Stimulated activated naive B cell treated with anti-CD40 and anti-IgM and Interleukin-4, amounts not matched to agents 10 μg/mL and 1 μg/mL and 100 μg/mL, for 72 hours (primary cell): ENCODE data around the gene SLC12A1.
A peak's percentile ranks its signal among the peaks of the same experiment; 100 is the strongest.

Experiments used
- ATAC-seq, 2 donors: fragments of 150-1000 bp; cut with Tn5 transposase; replicated peaks; 2 replicates each; pipeline ENCODE4 v1.10.0; 2021; ENCODE audit warnings: moderate library complexity in 1 of 2
- DNase-seq: peaks from one replicate; pipeline ENCODE4 v3.0.0; 2021
- H3K27ac Mint-ChIP-seq: one replicate; pipeline ENCODE4 v1.8.0; 2022; ENCODE audit warnings: mild to moderate bottlenecking, mixed read lengths
- H3K27me3 Mint-ChIP-seq, 2 donors: one replicate each; pipeline ENCODE4 v1.8.0; 2022; ENCODE audit warnings: mixed read lengths in 2 of 2
- H3K36me3 Mint-ChIP-seq, 2 donors: one replicate each; pipeline ENCODE4 v1.8.0; 2022; ENCODE audit warnings: mixed read lengths in 2 of 2, mild to moderate bottlenecking in 1 of 2
- H3K4me1 Mint-ChIP-seq, 2 donors: one replicate each; pipeline ENCODE4 v1.8.0; 2022; ENCODE audit warnings: mixed read lengths in 2 of 2, mild to moderate bottlenecking in 1 of 2
- H3K4me3 Mint-ChIP-seq, 2 donors: one replicate each; pipeline ENCODE4 v1.8.0; 2022; ENCODE audit warnings: mild to moderate bottlenecking in 2 of 2, mixed read lengths in 2 of 2, moderate library complexity in 1 of 2
- H3K9me3 Mint-ChIP-seq, 2 donors: one replicate each; pipeline ENCODE4 v1.8.0; 2022; ENCODE audit warnings: mixed read lengths in 2 of 2, mild to moderate bottlenecking in 1 of 2

SLC12A1 gene

DNA sequence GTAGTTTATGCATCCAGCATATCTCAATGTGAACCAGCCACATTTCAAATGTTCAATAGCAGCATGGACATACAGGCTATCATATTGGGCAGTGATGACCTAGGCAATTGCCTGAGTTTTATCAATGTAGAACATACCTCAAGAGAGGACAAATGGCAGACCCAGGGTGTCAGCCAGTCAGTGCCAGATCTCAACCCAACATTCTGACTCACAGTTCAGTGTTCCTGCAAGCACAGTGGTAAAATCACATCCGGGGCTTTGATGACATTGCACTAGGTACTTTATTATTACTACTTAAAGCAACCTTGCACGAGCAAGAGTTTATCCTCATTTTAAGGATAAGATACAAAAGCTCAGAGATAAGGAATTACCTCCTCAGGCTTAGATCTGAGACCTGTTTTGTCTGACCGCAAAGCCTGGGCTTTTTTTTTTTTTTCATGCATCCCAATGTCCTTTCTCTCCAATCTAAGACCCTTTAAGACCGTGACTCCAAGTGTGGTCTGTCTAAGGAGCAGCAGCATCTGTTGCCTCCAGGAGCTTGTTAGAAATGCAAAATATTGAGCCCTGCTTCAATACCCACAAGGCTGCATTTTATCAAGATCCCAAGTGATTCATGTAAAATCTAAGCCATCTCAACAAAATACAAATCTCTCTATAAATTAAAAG lies 60.1 kb downstream of the SLC12A1 start:
- Mint-ChIP-seq H3K36me3 (no peaks in the 10 kb centered on the region), H3K27ac (no peak overlapping the region), H3K27me3 (no peaks in the 10 kb centered on the region), H3K4me3 (no peak overlapping the region), H3K4me1 (no peaks in the 10 kb centered on the region), H3K9me3 (no peaks in the 10 kb centered on the region)
- no peak for ATAC-seq
- no peak for DNase-seq

DNA sequence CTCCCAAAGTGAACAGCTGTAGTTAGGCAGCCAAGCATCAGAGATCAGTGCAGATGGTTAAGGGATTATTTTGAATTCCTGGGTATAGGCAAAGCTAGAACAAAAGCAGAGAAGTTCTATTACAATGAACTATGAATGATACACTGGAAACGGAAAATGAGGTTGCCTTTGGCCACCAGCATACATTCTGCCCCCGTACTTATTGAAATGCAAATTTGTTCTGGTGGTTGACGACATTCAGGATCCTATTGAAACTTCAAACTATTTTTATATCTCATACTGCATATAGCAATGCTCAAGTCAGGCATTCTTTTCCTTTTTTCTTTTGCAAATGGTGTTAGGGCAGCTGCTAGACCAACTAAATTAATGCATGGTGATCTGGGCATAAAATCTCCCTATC lies 61.7 kb downstream of the SLC12A1 start:
- DNase-seq: no peak
- Mint-ChIP-seq H3K9me3 (no peaks in the 10 kb centered on the region), H3K27me3 (no peaks in the 10 kb centered on the region), H3K4me3 (no peak overlapping the region), H3K4me1 (no peaks in the 10 kb centered on the region), H3K36me3 (no peaks in the 10 kb centered on the region), H3K27ac (no peak overlapping the region)
- no peak for ATAC-seq

DNA sequence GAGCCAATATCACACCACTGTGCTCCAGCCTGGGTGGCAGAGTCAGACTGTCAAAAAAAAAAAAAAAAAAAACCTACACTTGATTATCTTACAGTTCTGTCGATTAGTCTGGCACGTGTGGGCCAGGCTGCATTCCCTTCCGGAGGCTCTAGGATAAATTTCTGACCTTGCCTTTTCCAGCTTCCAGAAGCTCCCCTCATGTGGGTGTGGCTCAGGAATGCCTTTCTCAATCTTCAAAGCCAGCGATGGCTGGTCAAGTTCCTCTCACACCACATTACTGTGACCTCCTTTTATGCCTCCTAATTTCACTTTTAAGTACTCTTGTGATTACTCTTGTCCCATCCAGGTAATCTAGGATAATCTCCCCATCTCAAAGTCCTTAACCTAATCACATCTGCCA lies 66.9 kb downstream of the SLC12A1 start:
- Mint-ChIP-seq H3K36me3 (no peaks in the 10 kb centered on the region), H3K27ac (no peak overlapping the region), H3K4me1 (no peaks in the 10 kb centered on the region), H3K4me3 (no peak overlapping the region), H3K27me3 (no peaks in the 10 kb centered on the region), H3K9me3 (no peaks in the 10 kb centered on the region)
- ATAC-seq: no peak
- DNase-seq: no peak

DNA sequence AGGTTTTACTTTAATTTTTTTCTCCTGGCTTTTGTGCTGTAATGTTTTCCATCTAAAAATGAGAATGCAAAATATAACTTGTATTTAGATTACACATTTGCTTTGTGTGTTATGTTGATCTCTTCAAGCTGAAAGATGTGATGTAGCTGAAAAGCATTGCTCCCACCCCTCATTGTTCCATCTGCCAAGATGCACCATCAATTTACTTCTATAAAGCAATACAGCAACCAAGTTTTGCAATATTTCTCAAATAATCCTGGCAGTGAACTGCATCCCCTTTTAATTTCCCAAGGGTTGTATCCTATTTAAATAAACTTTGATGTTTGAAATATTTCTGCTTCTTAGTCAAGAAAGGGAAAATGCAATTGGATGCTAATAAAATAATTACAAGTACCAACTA lies 72.6 kb downstream of the SLC12A1 start:
- Mint-ChIP-seq H3K4me1 (no peaks in the 10 kb centered on the region), H3K27me3 (no peaks in the 10 kb centered on the region), H3K27ac (no peak overlapping the region), H3K36me3 (no peaks in the 10 kb centered on the region), H3K9me3 (no peaks in the 10 kb centered on the region), H3K4me3 (no peak overlapping the region)
- no peak for ATAC-seq
- no peak for DNase-seq

DNA sequence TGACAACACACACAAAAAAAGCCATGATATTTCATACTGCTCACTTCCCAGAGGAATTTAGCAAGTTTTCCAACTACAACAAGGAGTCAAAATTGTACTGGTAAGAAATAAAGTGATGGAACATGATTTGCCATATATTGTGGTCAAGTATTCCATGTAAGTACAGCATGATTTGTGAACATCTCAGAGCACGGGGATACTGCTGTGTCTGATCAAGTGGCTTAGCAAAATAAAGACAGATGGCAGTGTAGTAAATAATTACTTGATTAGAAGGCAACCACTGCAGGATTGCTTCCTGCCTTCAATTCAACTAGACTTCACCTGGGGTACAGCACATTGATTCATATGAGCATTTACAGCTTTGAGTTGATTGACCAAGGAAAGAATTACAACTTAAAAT lies 73.5 kb downstream of the SLC12A1 start:
- no peaks in the 10 kb centered on the region for H3K4me1 Mint-ChIP-seq
- DNase-seq (no peak), ATAC-seq (no peak)
- H3K27ac Mint-ChIP-seq: no peak overlapping the region
- H3K4me3 Mint-ChIP-seq: no peak overlapping the region
- H3K36me3 Mint-ChIP-seq: no peaks in the 10 kb centered on the region
- no peaks in the 10 kb centered on the region for H3K27me3 Mint-ChIP-seq
- H3K9me3 Mint-ChIP-seq: no peaks in the 10 kb centered on the region

DNA sequence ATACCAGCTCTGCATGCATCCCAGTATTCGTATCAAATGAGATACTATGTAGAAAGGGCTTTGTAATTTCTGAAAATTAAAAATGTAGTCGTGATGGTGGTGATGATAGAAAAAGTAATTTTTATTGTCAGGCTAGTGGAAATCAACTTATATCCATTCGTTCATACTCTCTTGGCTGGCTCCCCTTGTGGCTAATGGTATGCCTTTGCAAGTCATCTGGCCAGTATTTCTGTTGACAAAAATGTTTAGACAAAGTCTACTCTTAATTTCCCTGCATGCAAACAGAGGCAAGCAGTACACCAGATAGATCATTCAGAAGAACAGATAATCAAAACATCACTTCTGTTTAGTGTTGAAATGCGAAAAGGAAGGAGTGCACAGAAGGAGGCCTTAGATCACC lies 75.6 kb downstream of the SLC12A1 start:
- Mint-ChIP-seq H3K9me3 (no peaks in the 10 kb centered on the region), H3K4me1 (peaks cover 0 to 5% of the 10 kb centered on the region in 2 donors), H3K27me3 (no peaks in the 10 kb centered on the region), H3K4me3 (no peak overlapping the region), H3K27ac (no peak overlapping the region), H3K36me3 (no peaks in the 10 kb centered on the region)
- no peak for DNase-seq
- ATAC-seq: no peak

DNA sequence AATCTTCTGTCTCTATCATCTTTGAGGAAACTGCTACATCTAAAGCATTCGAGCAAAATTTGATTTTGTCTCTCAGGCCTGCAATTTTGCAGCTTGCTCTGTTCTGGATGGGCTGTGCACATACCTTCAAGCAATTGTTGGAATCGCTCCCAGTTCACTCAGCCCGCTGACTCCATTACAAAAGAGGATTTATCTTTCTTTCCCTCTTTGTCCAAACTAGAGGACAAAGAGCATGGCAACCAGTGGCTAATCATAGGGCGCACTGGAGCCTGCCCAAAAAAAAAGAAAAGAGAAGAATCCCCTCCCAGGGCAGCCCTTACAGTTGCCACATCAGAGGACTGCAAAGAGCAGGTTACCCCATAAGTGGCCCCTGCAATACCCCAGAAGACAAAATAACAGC lies 76.1 kb downstream of the SLC12A1 start:
- ATAC-seq (no peak), DNase-seq (no peak)
- H3K27ac Mint-ChIP-seq: no peak overlapping the region
- no peaks in the 10 kb centered on the region for H3K27me3 Mint-ChIP-seq
- H3K36me3 Mint-ChIP-seq: no peaks in the 10 kb centered on the region
- no peaks in the 10 kb centered on the region for H3K9me3 Mint-ChIP-seq
- H3K4me3 Mint-ChIP-seq: no peak overlapping the region
- peaks cover 0 to 5% of the 10 kb centered on the region in 2 donors for H3K4me1 Mint-ChIP-seq

DNA sequence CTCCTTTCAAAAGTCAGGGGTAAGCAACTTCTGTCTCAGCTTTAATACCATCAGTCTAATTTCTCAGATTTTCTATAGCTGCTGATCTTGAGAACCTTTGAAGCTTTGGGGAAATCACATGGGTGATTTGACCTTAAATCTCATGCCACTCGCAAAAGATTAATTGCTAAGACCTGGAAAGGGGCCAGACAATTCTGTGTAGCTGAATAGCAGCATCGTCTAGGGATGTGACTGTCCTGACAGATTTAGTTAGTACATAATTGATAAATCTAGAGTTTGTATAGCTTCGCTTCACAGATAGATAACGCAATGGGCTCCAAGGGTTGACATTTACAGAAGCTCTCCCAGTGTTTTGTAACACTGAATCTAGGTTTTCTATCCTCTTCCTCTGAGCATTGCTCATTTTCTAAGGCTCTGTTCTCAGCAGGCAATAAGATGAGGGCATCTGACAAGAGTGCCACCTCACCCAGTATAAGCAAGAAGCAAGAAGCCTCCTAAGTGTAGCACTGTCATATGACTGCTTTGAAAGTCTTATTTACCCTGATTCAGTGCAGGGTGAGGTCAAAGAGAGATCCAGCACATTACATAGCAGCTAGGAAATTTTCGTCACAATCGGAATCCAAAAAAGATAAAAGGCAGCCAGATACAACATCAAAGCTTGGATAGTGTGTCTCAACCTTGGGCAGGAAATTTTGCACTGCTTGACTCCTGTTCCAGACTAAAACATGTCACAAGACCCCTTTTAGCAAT lies 77.5 kb downstream of the SLC12A1 start:
- Mint-ChIP-seq H3K9me3 (no peaks in the 10 kb centered on the region), H3K36me3 (no peaks in the 10 kb centered on the region), H3K27ac (no peak overlapping the region), H3K4me3 (no peak overlapping the region), H3K4me1 (peaks cover 0 to 5% of the 10 kb centered on the region in 2 donors), H3K27me3 (no peaks in the 10 kb centered on the region)
- DNase-seq: no peak
- no peak for ATAC-seq

DNA sequence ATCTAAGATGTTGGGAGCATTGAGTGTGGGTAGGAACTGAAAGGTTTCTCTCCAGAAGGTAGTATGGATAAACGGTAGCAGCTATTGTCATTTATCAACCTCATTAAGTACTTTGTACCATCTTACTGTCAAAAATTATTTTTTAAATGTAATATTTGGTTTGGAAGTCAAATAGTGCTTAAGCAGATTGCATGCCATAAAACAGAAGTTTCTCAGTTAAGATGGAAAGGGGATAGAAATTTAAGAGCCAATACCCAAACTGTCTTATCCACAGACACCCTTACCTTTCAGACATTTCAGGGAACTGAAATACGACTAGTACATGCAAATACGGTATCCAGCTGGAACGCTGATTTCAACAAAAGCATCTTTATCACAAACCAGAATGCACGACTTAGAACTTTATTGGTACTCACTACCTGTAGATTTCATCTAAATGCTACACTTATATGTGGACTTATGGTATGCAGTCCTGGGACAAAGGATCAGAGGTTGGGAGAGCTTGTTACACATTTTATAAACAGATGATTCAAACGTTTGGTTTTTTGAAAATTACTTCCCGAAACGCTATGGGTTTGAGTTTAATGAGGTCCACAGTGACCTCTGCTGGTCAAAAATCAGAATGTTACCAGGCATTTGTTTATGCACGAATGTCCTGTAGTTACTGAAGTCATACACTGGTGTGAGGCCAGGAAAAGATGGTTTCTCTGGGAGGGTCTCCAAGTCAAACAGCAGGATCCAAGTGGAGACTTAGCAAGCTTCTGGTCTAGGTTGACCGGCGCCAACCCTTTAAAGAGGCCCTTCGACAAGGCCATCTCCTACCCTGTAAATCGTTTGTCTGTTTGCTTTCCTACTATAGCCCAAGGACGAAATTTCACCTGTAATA lies 79.5 kb downstream of the SLC12A1 start:
- ATAC-seq: peak; percentile 78 to 81
- H3K4me1 Mint-ChIP-seq: peaks cover 0 to 5% of the 10 kb centered on the region in 2 donors
- no peaks in the 10 kb centered on the region for H3K27me3 Mint-ChIP-seq
- no peaks in the 10 kb centered on the region for H3K36me3 Mint-ChIP-seq
- peak; percentile 24 for DNase-seq
- H3K4me3 Mint-ChIP-seq: peak overlapping the region; percentile 32
- no peak overlapping the region for H3K27ac Mint-ChIP-seq
- H3K9me3 Mint-ChIP-seq: no peaks in the 10 kb centered on the region

- DNase-seq (no peak), ATAC-seq (no peak)
- Mint-ChIP-seq H3K4me3 (no peak overlapping the region), H3K27me3 (no peaks in the 10 kb centered on the region), H3K27ac (no peak overlapping the region), H3K4me1 (peaks cover 9 to 12% of the 10 kb centered on the region in 2 donors), H3K36me3 (no peaks in the 10 kb centered on the region), H3K9me3 (no peaks in the 10 kb centered on the region)
Measured at GRCh38 chr15:48289628-48290027, 83.5 kb downstream of the SLC12A1 start.

- Mint-ChIP-seq H3K27me3 (no peaks in the 10 kb centered on the region), H3K27ac (no peak overlapping the region), H3K4me3 (no peak overlapping the region), H3K36me3 (no peaks in the 10 kb centered on the region), H3K4me1 (peaks cover 3 to 12% of the 10 kb centered on the region in 2 donors), H3K9me3 (no peaks in the 10 kb centered on the region)
- peak; percentile 61 to 87 for ATAC-seq
- no peak for DNase-seq
Measured at GRCh38 chr15:48292458-48292857, 86.4 kb downstream of the SLC12A1 start.

GRCh38 chr15:48297668-48298067 lies 91.6 kb downstream of the SLC12A1 start:
- no peak for ATAC-seq
- DNase-seq: no peak
- H3K9me3 Mint-ChIP-seq: no peaks in the 10 kb centered on the region
- peaks cover 2 to 5% of the 10 kb centered on the region in 2 donors for H3K4me1 Mint-ChIP-seq
- no peaks in the 10 kb centered on the region for H3K36me3 Mint-ChIP-seq
- no peaks in the 10 kb centered on the region for H3K27me3 Mint-ChIP-seq
- no peak overlapping the region for H3K27ac Mint-ChIP-seq
- H3K4me3 Mint-ChIP-seq: no peak overlapping the region

GRCh38 chr15:48298914-48299313 lies 92.8 kb downstream of the SLC12A1 start:
- H3K9me3 Mint-ChIP-seq: no peaks in the 10 kb centered on the region
- no peak for ATAC-seq
- H3K27me3 Mint-ChIP-seq: no peaks in the 10 kb centered on the region
- H3K27ac Mint-ChIP-seq: no peak overlapping the region
- no peak overlapping the region for H3K4me3 Mint-ChIP-seq
- no peak for DNase-seq
- no peaks in the 10 kb centered on the region for H3K4me1 Mint-ChIP-seq
- H3K36me3 Mint-ChIP-seq: no peaks in the 10 kb centered on the region

DNA sequence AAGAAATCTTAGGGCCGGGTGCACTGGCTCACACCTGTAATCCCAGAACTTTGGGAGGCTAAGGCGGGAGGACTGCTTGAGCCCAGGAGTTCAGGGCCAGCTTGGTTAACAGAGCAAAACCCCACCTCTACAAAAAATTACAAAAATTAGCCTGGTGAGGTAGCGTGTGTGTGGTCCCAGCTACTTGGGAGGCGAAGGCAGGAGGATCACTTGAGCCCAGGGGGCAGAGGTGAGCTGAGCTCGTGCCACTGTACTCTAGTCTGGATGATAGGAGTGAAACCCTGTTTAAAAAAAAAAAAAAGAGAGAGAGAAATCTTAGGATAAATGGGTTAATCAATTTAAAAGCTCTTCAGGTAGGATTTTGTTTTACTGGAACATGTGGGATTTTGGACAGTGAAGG lies 93.9 kb downstream of the SLC12A1 start:
- no peaks in the 10 kb centered on the region for H3K9me3 Mint-ChIP-seq
- H3K36me3 Mint-ChIP-seq: no peaks in the 10 kb centered on the region
- no peaks in the 10 kb centered on the region for H3K4me1 Mint-ChIP-seq
- H3K27me3 Mint-ChIP-seq: no peaks in the 10 kb centered on the region
- DNase-seq: no peak
- ATAC-seq: no peak
- H3K27ac Mint-ChIP-seq: no peak overlapping the region
- H3K4me3 Mint-ChIP-seq: no peak overlapping the region

- Mint-ChIP-seq H3K9me3 (no peaks in the 10 kb centered on the region), H3K27ac (no peak overlapping the region), H3K4me3 (no peak overlapping the region), H3K36me3 (no peaks in the 10 kb centered on the region), H3K27me3 (no peaks in the 10 kb centered on the region), H3K4me1 (no peaks in the 10 kb centered on the region)
- ATAC-seq (no peak), DNase-seq (no peak)
Measured at GRCh38 chr15:48304398-48304797, 98.3 kb downstream of the SLC12A1 start.
